ENCODE measurements around the gene TEKT2. TPM values are rescaled to one million over a fixed set of nuclear protein-coding genes. Genes with fewer than 3 reads are reported as not detected.

The TEKT2 gene
- polyA plus RNA-seq, 1 experiment: 0.10 TPM

DNA sequence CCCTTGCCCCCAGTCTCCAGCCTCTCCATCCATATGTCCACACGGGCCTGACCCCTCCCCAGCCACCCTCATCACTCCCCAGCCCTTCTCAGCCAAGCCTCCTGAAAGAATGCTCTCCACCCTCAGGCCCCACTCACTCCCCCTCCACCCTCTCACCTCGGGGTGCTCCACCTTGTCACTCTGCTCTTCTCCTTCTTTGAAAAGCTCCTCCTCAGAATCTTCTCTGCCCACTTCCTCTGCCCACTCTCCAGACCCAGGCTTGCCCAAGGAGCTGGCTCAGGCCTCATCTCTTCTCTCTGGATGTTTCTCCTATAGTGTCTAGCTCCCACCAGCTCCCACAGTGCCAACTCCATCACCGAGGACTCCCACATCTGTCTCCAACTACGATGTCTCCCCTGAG, 27.3 kb downstream of the TEKT2 start:
- Histone ChIP-seq H3K36me3 (ENCODE audit: control insufficient read depth, insufficient read depth, low read length) (peaks cover 1% of the 10 kb centered on the region; the same call in 1 of the 2 replicates), H3K4me3 (ENCODE audit: low read depth, low read length) (no peak overlapping the region), H3K27me3 (ENCODE audit: control insufficient read depth, insufficient read depth, low read length) (no peaks in the 10 kb centered on the region)
- CTCF ChIA-PET: interaction anchor here (0.6 to 17.9 kb wide), 4 partner anchors 9 to 39 kb away, joined by 3 to 382 read pairs (median 4); no protein-coding TSS in a partner anchor
- POLR2A ChIA-PET: interaction anchor here (0.6 kb wide), 1 partner anchor 21 kb away, joined by 7 read pairs; no protein-coding TSS in a partner anchor
- TF ChIP-seq, protein P1, sequence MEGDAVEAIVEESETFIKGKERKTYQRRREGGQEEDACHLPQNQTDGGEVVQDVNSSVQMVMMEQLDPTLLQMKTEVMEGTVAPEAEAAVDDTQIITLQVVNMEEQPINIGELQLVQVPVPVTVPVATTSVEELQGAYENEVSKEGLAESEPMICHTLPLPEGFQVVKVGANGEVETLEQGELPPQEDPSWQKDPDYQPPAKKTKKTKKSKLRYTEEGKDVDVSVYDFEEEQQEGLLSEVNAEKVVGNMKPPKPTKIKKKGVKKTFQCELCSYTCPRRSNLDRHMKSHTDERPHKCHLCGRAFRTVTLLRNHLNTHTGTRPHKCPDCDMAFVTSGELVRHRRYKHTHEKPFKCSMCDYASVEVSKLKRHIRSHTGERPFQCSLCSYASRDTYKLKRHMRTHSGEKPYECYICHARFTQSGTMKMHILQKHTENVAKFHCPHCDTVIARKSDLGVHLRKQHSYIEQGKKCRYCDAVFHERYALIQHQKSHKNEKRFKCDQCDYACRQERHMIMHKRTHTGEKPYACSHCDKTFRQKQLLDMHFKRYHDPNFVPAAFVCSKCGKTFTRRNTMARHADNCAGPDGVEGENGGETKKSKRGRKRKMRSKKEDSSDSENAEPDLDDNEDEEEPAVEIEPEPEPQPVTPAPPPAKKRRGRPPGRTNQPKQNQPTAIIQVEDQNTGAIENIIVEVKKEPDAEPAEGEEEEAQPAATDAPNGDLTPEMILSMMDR (IDR thresholded peaks at IDR 0.05; ENCODE audit: insufficient read depth, low read depth, low read length): no peak
- DNase-seq (ENCODE audit: low read depth): no peak

DNA sequence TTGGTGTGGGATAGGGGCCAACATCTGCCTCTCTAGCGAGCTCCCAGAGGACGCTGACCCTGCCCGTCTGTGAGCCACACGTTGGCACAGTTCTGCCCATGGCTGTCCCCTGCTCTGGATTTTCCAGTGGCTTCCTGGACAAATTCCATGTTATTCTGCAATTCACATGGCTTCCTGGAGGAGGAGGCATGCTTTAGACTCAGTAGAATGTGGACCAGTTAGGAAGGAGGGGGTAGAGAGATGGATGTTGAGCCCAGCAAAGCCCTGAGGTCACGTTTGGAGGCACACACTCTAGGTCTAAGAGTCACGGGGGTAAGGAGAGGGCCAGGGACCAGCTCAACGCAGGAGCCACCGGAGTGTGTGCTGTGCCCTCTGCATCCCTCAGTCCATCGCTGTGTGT, 28.9 kb downstream of the TEKT2 start:
- H3K4me3 ChIP-seq (ENCODE audit: low read depth, low read length): no peak overlapping the region
- POLR2A ChIA-PET: no interaction called here
- H3K36me3 ChIP-seq (ENCODE audit: control insufficient read depth, insufficient read depth, low read length): peaks cover 1% of the 10 kb centered on the region; the same call in 1 of the 2 replicates
- no peaks in the 10 kb centered on the region for H3K27me3 ChIP-seq (ENCODE audit: control insufficient read depth, insufficient read depth, low read length)
- no peak for DNase-seq (ENCODE audit: low read depth)
- TF ChIP-seq, protein P1 (IDR thresholded peaks at IDR 0.05; ENCODE audit: insufficient read depth, low read depth, low read length): no peak
- CTCF ChIA-PET: interaction anchor here (0.5 to 1.0 kb wide), 2 partner anchors 16 to 143 kb away, joined by 3 read pairs; no protein-coding TSS in a partner anchor

DNA sequence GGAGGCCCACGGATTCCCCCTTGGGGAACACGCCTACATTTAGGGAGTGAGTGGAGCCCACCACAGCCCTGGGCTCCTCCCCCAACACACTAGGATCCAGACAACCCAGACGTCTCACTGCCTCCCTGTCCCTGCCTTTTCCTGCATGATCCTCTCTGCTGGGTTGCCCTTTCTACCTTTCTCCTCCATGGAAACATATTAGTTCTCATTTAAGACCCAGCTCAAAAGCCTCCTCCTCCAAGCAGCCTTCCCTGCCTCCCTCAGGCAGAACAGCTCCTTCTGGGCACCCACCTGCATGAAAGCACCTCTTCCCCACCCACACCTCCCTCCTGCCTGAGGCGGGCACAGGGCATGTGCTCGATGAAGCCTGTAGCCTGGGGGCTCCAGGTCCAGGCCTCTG, 30.5 kb downstream of the TEKT2 start:
- TF ChIP-seq, protein P1 (IDR thresholded peaks at IDR 0.05; ENCODE audit: insufficient read depth, low read depth, low read length): no peak
- no peak for DNase-seq (ENCODE audit: low read depth)
- Histone ChIP-seq H3K4me3 (ENCODE audit: low read depth, low read length) (no peak overlapping the region), H3K36me3 (ENCODE audit: control insufficient read depth, insufficient read depth, low read length) (peaks cover 1% of the 10 kb centered on the region; the same call in 1 of the 2 replicates), H3K27me3 (ENCODE audit: control insufficient read depth, insufficient read depth, low read length) (no peaks in the 10 kb centered on the region)
- ChIA-PET POLR2A (no interaction called here), CTCF (interaction anchor here (1.1 to 6.9 kb wide), 3 partner anchors 14 to 305 kb away, joined by 3 to 71 read pairs (median 6); no protein-coding TSS in a partner anchor)

DNA sequence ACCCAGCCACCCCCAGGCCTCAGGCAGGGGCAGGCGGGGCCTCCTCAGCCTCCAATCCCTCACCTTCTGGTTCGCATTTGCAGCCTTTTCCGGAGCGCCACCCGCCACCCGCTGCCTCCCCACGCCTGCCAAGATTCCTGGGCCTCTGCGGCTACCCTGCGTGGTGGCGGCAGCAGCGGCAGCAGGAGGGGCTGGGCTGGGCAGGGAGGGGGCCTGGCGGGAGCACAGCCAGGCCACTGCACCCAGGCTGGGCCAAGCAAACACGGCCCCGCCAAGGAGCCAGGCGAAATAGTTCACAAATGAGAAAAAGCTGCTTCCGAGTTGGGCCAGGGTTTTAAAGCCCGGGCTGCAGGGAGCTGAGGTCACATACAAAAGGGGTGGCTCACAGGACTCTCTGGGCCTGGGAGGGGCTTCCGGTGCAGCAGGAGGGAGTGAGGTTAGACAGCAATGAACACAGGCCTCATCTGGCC, 31.3 kb downstream of the TEKT2 start:
- Histone ChIP-seq H3K4me3 (ENCODE audit: low read depth, low read length) (no peak overlapping the region), H3K27me3 (ENCODE audit: control insufficient read depth, insufficient read depth, low read length) (no peaks in the 10 kb centered on the region), H3K36me3 (ENCODE audit: control insufficient read depth, insufficient read depth, low read length) (peaks cover 1% of the 10 kb centered on the region; the same call in 1 of the 2 replicates)
- ChIA-PET CTCF (interaction anchor here (1.0 to 6.9 kb wide), 5 partner anchors 11 to 304 kb away, joined by 3 to 71 read pairs (median 3); no protein-coding TSS in a partner anchor), POLR2A (interaction anchor here (0.6 kb wide), 1 partner anchor 164 kb away, joined by 3 read pairs; no protein-coding TSS in a partner anchor)
- DNase-seq (ENCODE audit: low read depth): peak; percentile 85
- TF ChIP-seq, protein P1 (IDR thresholded peaks at IDR 0.05; ENCODE audit: insufficient read depth, low read depth, low read length): no peak

DNA sequence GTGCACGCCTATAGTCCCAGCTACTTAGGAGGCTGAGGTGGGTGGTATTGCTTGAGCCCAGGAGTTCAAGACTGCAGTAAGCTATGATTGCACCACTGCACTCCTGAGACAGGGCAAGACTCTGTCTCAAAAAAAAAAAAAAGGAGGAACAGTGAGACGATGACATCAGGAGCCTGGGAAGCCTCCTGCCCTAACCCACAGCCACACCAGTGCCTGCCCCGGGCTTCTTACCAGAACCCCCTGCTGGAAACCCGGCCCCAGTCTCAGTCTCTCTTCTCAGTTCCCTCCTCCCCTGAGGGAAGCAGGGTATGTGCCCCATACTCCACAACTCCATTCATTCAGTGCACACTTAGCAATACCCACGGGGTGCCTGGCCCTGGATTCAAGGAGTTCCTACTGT, 32.0 kb downstream of the TEKT2 start:
- no peak overlapping the region for H3K4me3 ChIP-seq (ENCODE audit: low read depth, low read length)
- H3K27me3 ChIP-seq (ENCODE audit: control insufficient read depth, insufficient read depth, low read length): no peaks in the 10 kb centered on the region
- CTCF ChIA-PET: interaction anchor here (1.0 to 6.9 kb wide), 3 partner anchors 12 to 19 kb away, joined by 3 to 71 read pairs (median 3); no protein-coding TSS in a partner anchor
- H3K36me3 ChIP-seq (ENCODE audit: control insufficient read depth, insufficient read depth, low read length): peaks cover 1% of the 10 kb centered on the region; the same call in 1 of the 2 replicates
- TF ChIP-seq, protein P1 (IDR thresholded peaks at IDR 0.05; ENCODE audit: insufficient read depth, low read depth, low read length): no peak
- DNase-seq (ENCODE audit: low read depth): no peak
- POLR2A ChIA-PET: interaction anchor here (0.6 kb wide), 1 partner anchor 163 kb away, joined by 3 read pairs; no protein-coding TSS in a partner anchor
